HEK293 (cell line): Measurements from ENCODE around the gene DDX54.

Experiments used
- HOXA7 ChIP-seq: sonication (generic); formaldehyde crosslinking; IDR thresholded peaks from 2 replicates; pipeline ENCODE4 v1.8.1; 2022; ENCODE audit warnings: missing genetic modification reagents, borderline replicate concordance
- ZNF169 ChIP-seq: fragments of 450-650 bp; formaldehyde crosslinking; IDR thresholded peaks from 2 replicates; pipeline ENCODE4 v1.5.1; 2016; ENCODE audit warnings: missing biosample characterization, missing genetic modification characterization
- ZNF23 ChIP-seq: fragments of 450-650 bp; formaldehyde crosslinking; IDR thresholded peaks from 2 replicates; pipeline ENCODE4 v1.5.1; 2016; ENCODE audit warnings: missing biosample characterization, missing genetic modification characterization, borderline replicate concordance
- ZNF239 ChIP-seq: fragments of 450-650 bp; formaldehyde crosslinking; IDR thresholded peaks from 2 replicates; pipeline ENCODE4 v1.5.1; 2016; ENCODE audit warnings: missing biosample characterization, missing genetic modification characterization
- ZNF747 ChIP-seq: fragments of 450-650 bp; formaldehyde crosslinking; IDR thresholded peaks from 2 replicates; pipeline ENCODE4 v1.5.1; 2016; ENCODE audit warnings: missing biosample characterization, missing genetic modification characterization
- ZNF837 ChIP-seq: fragments of 450-650 bp; formaldehyde crosslinking; IDR thresholded peaks from 2 replicates; pipeline ENCODE4 v1.5.1; 2016; ENCODE audit warnings: missing biosample characterization, missing genetic modification characterization
- TF ChIP-seq, protein P1 (sequence below): fragments of 450-650 bp; formaldehyde crosslinking; IDR thresholded peaks from 2 replicates; pipeline ENCODE4 v1.5.1; 2016; ENCODE audit warnings: missing biosample characterization, missing genetic modification characterization
- TF ChIP-seq, protein P2 (sequence below): fragments of 450-650 bp; formaldehyde crosslinking; IDR thresholded peaks from 2 replicates; pipeline ENCODE4 v1.5.1; 2016; ENCODE audit warnings: missing biosample characterization, missing genetic modification characterization
- TF ChIP-seq, protein P3 (sequence below): fragments of 450-650 bp; formaldehyde crosslinking; conservative IDR thresholded peaks from 2 replicates; pipeline ENCODE4 v1.5.1; 2016; ENCODE audit warnings: low read depth, missing biosample characterization, missing genetic modification characterization
- TF ChIP-seq, protein P4 (sequence below): fragments of 450-650 bp; formaldehyde crosslinking; IDR thresholded peaks from 2 replicates; pipeline ENCODE4 v1.5.1; 2017; ENCODE audit warnings: missing biosample characterization, mild to moderate bottlenecking, missing genetic modification characterization, moderate library complexity

DNA sequence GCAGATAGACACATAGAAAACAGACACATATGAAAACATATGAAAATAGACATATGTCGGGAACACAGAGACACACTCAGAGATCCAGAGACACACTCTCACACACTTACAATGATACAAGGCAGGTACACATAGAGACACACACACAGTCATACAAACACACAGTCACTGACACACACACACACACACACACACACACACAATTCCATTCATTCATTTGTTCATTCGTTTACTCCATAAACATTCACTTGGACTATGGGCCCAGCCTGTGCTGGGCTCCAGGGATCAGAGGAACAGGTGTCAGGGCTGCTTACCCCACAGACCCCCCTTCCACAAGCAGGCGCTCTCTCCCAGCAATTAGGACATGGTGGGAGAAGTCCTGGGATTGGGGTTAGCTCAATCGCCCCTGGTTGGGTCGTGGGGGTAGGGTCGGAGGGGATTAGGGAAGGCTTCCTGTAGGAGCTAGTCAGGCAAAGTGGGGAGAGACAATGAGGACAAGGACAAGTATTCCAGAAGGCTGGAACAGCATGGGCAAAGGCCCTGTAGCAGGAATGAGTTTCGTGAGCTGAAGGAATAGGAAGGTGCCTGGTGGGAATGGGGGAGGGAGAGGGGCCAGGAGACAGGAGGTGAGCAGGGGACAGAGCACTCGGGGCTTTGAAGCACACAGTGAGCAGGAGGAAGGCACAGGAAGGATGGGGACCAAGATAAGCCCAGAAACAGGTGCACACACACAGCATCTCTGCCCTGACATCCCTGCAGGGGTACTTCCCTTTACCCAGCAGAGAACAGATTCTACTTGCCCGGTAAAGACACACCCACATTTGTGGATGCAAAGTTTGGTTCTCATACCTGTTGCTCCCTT is 56.2 kb downstream of the DDX54 start:
- TF ChIP-seq ZNF239 (tag by site-specific recombination) (no peak), ZNF23 (tag by site-specific recombination) (no peak), ZNF169 (tag by site-specific recombination) (no peak), HOXA7 (CRISPR knock-in tag) (no peak), ZNF747 (no peak), ZNF837 (tag by site-specific recombination) (no peak)
- TF ChIP-seq, protein P1, sequence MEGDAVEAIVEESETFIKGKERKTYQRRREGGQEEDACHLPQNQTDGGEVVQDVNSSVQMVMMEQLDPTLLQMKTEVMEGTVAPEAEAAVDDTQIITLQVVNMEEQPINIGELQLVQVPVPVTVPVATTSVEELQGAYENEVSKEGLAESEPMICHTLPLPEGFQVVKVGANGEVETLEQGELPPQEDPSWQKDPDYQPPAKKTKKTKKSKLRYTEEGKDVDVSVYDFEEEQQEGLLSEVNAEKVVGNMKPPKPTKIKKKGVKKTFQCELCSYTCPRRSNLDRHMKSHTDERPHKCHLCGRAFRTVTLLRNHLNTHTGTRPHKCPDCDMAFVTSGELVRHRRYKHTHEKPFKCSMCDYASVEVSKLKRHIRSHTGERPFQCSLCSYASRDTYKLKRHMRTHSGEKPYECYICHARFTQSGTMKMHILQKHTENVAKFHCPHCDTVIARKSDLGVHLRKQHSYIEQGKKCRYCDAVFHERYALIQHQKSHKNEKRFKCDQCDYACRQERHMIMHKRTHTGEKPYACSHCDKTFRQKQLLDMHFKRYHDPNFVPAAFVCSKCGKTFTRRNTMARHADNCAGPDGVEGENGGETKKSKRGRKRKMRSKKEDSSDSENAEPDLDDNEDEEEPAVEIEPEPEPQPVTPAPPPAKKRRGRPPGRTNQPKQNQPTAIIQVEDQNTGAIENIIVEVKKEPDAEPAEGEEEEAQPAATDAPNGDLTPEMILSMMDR (tag by site-specific recombination): no peak
- TF ChIP-seq, protein P2, sequence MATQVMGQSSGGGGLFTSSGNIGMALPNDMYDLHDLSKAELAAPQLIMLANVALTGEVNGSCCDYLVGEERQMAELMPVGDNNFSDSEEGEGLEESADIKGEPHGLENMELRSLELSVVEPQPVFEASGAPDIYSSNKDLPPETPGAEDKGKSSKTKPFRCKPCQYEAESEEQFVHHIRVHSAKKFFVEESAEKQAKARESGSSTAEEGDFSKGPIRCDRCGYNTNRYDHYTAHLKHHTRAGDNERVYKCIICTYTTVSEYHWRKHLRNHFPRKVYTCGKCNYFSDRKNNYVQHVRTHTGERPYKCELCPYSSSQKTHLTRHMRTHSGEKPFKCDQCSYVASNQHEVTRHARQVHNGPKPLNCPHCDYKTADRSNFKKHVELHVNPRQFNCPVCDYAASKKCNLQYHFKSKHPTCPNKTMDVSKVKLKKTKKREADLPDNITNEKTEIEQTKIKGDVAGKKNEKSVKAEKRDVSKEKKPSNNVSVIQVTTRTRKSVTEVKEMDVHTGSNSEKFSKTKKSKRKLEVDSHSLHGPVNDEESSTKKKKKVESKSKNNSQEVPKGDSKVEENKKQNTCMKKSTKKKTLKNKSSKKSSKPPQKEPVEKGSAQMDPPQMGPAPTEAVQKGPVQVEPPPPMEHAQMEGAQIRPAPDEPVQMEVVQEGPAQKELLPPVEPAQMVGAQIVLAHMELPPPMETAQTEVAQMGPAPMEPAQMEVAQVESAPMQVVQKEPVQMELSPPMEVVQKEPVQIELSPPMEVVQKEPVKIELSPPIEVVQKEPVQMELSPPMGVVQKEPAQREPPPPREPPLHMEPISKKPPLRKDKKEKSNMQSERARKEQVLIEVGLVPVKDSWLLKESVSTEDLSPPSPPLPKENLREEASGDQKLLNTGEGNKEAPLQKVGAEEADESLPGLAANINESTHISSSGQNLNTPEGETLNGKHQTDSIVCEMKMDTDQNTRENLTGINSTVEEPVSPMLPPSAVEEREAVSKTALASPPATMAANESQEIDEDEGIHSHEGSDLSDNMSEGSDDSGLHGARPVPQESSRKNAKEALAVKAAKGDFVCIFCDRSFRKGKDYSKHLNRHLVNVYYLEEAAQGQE (tag by site-specific recombination): no peak
- TF ChIP-seq, protein P3, sequence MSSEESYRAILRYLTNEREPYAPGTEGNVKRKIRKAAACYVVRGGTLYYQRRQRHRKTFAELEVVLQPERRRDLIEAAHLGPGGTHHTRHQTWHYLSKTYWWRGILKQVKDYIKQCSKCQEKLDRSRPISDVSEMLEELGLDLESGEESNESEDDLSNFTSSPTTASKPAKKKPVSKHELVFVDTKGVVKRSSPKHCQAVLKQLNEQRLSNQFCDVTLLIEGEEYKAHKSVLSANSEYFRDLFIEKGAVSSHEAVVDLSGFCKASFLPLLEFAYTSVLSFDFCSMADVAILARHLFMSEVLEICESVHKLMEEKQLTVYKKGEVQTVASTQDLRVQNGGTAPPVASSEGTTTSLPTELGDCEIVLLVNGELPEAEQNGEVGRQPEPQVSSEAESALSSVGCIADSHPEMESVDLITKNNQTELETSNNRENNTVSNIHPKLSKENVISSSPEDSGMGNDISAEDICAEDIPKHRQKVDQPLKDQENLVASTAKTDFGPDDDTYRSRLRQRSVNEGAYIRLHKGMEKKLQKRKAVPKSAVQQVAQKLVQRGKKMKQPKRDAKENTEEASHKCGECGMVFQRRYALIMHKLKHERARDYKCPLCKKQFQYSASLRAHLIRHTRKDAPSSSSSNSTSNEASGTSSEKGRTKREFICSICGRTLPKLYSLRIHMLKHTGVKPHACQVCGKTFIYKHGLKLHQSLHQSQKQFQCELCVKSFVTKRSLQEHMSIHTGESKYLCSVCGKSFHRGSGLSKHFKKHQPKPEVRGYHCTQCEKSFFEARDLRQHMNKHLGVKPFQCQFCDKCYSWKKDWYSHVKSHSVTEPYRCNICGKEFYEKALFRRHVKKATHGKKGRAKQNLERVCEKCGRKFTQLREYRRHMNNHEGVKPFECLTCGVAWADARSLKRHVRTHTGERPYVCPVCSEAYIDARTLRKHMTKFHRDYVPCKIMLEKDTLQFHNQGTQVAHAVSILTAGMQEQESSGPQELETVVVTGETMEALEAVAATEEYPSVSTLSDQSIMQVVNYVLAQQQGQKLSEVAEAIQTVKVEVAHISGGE (tag by site-specific recombination): no peak
- TF ChIP-seq, protein P4, sequence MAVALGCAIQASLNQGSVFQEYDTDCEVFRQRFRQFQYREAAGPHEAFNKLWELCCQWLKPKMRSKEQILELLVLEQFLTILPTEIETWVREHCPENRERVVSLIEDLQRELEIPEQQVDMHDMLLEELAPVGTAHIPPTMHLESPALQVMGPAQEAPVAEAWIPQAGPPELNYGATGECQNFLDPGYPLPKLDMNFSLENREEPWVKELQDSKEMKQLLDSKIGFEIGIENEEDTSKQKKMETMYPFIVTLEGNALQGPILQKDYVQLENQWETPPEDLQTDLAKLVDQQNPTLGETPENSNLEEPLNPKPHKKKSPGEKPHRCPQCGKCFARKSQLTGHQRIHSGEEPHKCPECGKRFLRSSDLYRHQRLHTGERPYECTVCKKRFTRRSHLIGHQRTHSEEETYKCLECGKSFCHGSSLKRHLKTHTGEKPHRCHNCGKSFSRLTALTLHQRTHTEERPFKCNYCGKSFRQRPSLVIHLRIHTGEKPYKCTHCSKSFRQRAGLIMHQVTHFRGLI (tag by site-specific recombination): no peak
